Keratinocyte (primary cell): ENCODE data around the gene BABAM2. TPM values are rescaled to one million over a fixed set of nuclear protein-coding genes. Genes with fewer than 3 reads are reported as not detected.

Source experiments
- DNase-seq: peaks from one replicate; pipeline ENCODE4 v3.0.0-alpha.2; 2011; ENCODE audit warnings: low read depth, missing footprints, low spot score
- FAIRE-seq: peaks from 2 replicates; lab custom pipeline; 2011; peaks lifted over from hg19 to GRCh38; lab: Jason Lieb, UNC
- H2AFZ ChIP-seq: 2 replicates; pipeline ENCODE4 v1.6.0; 2012; ENCODE audit warnings: low read length, control low read depth, inconsistent platforms; ENCODE audit not compliant: control insufficient read depth
- H3K27ac ChIP-seq: 2 replicates; pipeline ENCODE4 v1.5.1; 2011; ENCODE audit warnings: low read length; ENCODE audit not compliant: control insufficient read depth, insufficient read depth
- H3K27me3 ChIP-seq: 3 replicates; pipeline ENCODE4 v1.6.0; 2011; ENCODE audit warnings: low read length; ENCODE audit not compliant: control insufficient read depth, insufficient read depth; ENCODE audit errors: extremely low read depth
- H3K36me3 ChIP-seq, 2 experiments: 2 replicates in 1 of 2; 3 replicates in 1 of 2; pipeline ENCODE4 v1.5.1; 2011; ENCODE audit warnings: low read length in 2 of 2, mild to moderate bottlenecking in 1 of 2; ENCODE audit not compliant: control insufficient read depth in 2 of 2, insufficient read depth in 2 of 2; ENCODE audit errors: extremely low read depth in 1 of 2
- H3K4me1 ChIP-seq: 3 replicates; pipeline ENCODE4 v1.5.1; 2011; ENCODE audit warnings: low read length; ENCODE audit not compliant: control insufficient read depth, insufficient read depth; ENCODE audit errors: extremely low read depth
- H3K4me2 ChIP-seq: 3 replicates; pipeline ENCODE4 v1.6.0; 2011; ENCODE audit warnings: low read depth, low read length; ENCODE audit not compliant: control insufficient read depth, insufficient read depth; ENCODE audit errors: extremely low read depth
- H3K4me3 ChIP-seq, 3 experiments: fragments of 200-600 bp in 1 of 3; sonication (generic) in 1 of 3; 2 replicates in 2 of 3; 3 replicates in 1 of 3; pipeline ENCODE4 v1.5.1; 2011 to 2016; ENCODE audit warnings: low read length in 3 of 3, mild to moderate bottlenecking in 3 of 3, control low read depth in 2 of 3, inconsistent platforms in 1 of 3, low read depth in 1 of 3, mixed read lengths in 1 of 3, mixed run types in 1 of 3, moderate library complexity in 1 of 3; ENCODE audit not compliant: control insufficient read depth in 2 of 3, insufficient read depth in 2 of 3; ENCODE audit errors: extremely low read depth in 1 of 3
- H3K79me2 ChIP-seq: 2 replicates; pipeline ENCODE4 v1.6.0; 2012; ENCODE audit warnings: low read length; ENCODE audit not compliant: control insufficient read depth, insufficient read depth
- H3K9ac ChIP-seq: 3 replicates; pipeline ENCODE4 v1.6.0; 2011; ENCODE audit warnings: low read length; ENCODE audit not compliant: control insufficient read depth, insufficient read depth; ENCODE audit errors: extremely low read depth
- H3K9me1 ChIP-seq: 3 replicates; pipeline ENCODE4 v1.6.0; 2011; ENCODE audit warnings: low read length; ENCODE audit not compliant: control insufficient read depth, insufficient read depth; ENCODE audit errors: extremely low read depth
- H3K9me3 ChIP-seq: 2 replicates; pipeline ENCODE4 v1.5.1; 2012; ENCODE audit warnings: low read depth, low read length; ENCODE audit not compliant: control insufficient read depth
- H4K20me1 ChIP-seq: 3 replicates; pipeline ENCODE4 v1.6.0; 2011; ENCODE audit warnings: low read length; ENCODE audit not compliant: control insufficient read depth, insufficient read depth; ENCODE audit errors: extremely low read depth
- CTCF ChIP-seq, 3 experiments: IDR thresholded peaks in 1 of 3; conservative IDR thresholded peaks in 1 of 3; optimal IDR thresholded peaks in 1 of 3; 2 replicates in 2 of 3; 3 replicates in 1 of 3; pipeline versions ENCODE3 to v1.5.1; 2011; ENCODE audit warnings: low read length in 3 of 3, mild to moderate bottlenecking in 3 of 3, moderate library complexity in 2 of 3, control low read depth in 1 of 3, inconsistent platforms in 1 of 3; ENCODE audit not compliant: insufficient read depth in 2 of 3; ENCODE audit errors: extremely low read depth in 1 of 3
- EZH2 ChIP-seq: IDR thresholded peaks from one replicate; pipeline ENCODE4 v1.6.1; 2012; ENCODE audit warnings: inconsistent platforms, mild to moderate bottlenecking, low read length, moderate library complexity
- dilution Hi-C: fragments of 300-500 bp; cut with MboI; formaldehyde crosslinking; loops from one replicate; pipeline ENCODE4 v1.7.0; 2020; ENCODE audit warnings: low sequenced_read_pairs; ENCODE audit not compliant: extremely low pct_ligation_motif_present
- polyA plus RNA-seq, 5 experiments: library from polyadenylated mRNA; depleted of rRNA in 3 of 5; stranded (reverse) in 3 of 5; stranded (forward) in 1 of 5; unstranded in 1 of 5; fragments of >200 nt; gene quantifications; 1 replicate in 1 of 5; 2 replicates in 3 of 5; 3 replicates in 1 of 5; pipeline versions ENCODE4 v1.2.1 to v1.2.3, GENCODE V29; 2011 to 2012; ENCODE audit warnings: missing spikeins in 2 of 5, low read depth in 1 of 5, low replicate concordance in 1 of 5

BABAM2 gene
- polyA plus RNA-seq, 1 donor (not counting 4 experiments of a cell fraction or from before 2014, with no cell fraction given) = 29.8 TPM

- no peak for TF ChIP-seq EZH2
- no peak for TF ChIP-seq CTCF (optimal IDR thresholded peaks at IDR 0.05 in 1 of 3, IDR thresholded peaks at IDR 0.05 in 1 of 3, conservative IDR thresholded peaks at IDR 0.05 in 1 of 3; ENCODE audit: extremely low read depth in 1 of 3, insufficient read depth in 2 of 3, low read length in 3 of 3)
- Histone ChIP-seq H4K20me1 (no peaks in the 10 kb centered on the region), H3K27me3 (no peaks in the 10 kb centered on the region), H3K4me3 (peak overlapping the region in 2 of 3 experiments; percentile 11 to 16), H3K36me3 (peaks cover 0 to 1% of the 10 kb centered on the region in 2 experiments), H3K27ac (peak overlapping the region; percentile 60), H3K9me1 (no peaks in the 10 kb centered on the region), H3K9ac (peak overlapping the region; percentile 53), H3K4me2 (peak overlapping the region; percentile 80), H3K4me1 (peaks cover 47% of the 10 kb centered on the region), H3K9me3 (no peaks in the 10 kb centered on the region), H3K79me2 (no peaks in the 10 kb centered on the region), H2AFZ (peak overlapping the region; percentile 21)
- FAIRE-seq (peak; percentile 93), DNase-seq (no peak)
- dilution Hi-C loops = no loop called here
Measured at GRCh38 chr2:27960237-27960912, 69.8 kb downstream of the BABAM2 start.

- Histone ChIP-seq H3K36me3 (peaks cover 0 to 1% of the 10 kb centered on the region in 2 experiments), H3K4me1 (peaks cover 31% of the 10 kb centered on the region), H3K4me3 (no peak overlapping the region), H3K4me2 (no peak overlapping the region), H3K79me2 (no peaks in the 10 kb centered on the region), H3K9ac (no peak overlapping the region), H4K20me1 (no peaks in the 10 kb centered on the region), H2AFZ (no peak overlapping the region), H3K27ac (no peak overlapping the region), H3K9me3 (no peaks in the 10 kb centered on the region), H3K27me3 (no peaks in the 10 kb centered on the region), H3K9me1 (no peaks in the 10 kb centered on the region)
- no peak for TF ChIP-seq EZH2
- no peak for TF ChIP-seq CTCF (optimal IDR thresholded peaks at IDR 0.05 in 1 of 3, IDR thresholded peaks at IDR 0.05 in 1 of 3, conservative IDR thresholded peaks at IDR 0.05 in 1 of 3; ENCODE audit: extremely low read depth in 1 of 3, insufficient read depth in 2 of 3, low read length in 3 of 3)
- FAIRE-seq = peak; percentile 5
- DNase-seq = no peak
- dilution Hi-C loops = no loop called here
Measured at GRCh38 chr2:27962006-27962405, 71.5 kb downstream of the BABAM2 start.
